ENCODE measurements around the gene RAB11FIP4. TPM values are rescaled to one million over a fixed set of nuclear protein-coding genes. Genes with fewer than 3 reads are reported as not detected.

The RAB11FIP4 gene
- total and polyA plus RNA-seq, 8 donors = 6.5 to 42.7 (median 24.5) TPM

GRCh38 chr17:31508288-31509094 is 117.0 kb downstream of the RAB11FIP4 start:
- no peak for DNase-seq
- H3K27me3 ChIP-seq = no peaks in the 10 kb centered on the region
- TF ChIP-seq, protein P1, sequence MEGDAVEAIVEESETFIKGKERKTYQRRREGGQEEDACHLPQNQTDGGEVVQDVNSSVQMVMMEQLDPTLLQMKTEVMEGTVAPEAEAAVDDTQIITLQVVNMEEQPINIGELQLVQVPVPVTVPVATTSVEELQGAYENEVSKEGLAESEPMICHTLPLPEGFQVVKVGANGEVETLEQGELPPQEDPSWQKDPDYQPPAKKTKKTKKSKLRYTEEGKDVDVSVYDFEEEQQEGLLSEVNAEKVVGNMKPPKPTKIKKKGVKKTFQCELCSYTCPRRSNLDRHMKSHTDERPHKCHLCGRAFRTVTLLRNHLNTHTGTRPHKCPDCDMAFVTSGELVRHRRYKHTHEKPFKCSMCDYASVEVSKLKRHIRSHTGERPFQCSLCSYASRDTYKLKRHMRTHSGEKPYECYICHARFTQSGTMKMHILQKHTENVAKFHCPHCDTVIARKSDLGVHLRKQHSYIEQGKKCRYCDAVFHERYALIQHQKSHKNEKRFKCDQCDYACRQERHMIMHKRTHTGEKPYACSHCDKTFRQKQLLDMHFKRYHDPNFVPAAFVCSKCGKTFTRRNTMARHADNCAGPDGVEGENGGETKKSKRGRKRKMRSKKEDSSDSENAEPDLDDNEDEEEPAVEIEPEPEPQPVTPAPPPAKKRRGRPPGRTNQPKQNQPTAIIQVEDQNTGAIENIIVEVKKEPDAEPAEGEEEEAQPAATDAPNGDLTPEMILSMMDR (IDR thresholded peaks at IDR 0.05) = no peak
- H3K9me3 ChIP-seq = no peaks in the 10 kb centered on the region
- no peaks in the 10 kb centered on the region for H3K36me3 ChIP-seq
- intact Hi-C loops (cut with DNase I) = no loop called here
- WGBS, 2 donors = 64% methylated on average over 13 of the region's 13 CpGs
- FAIRE-seq = no peak
- peaks cover 12 to 25% (median 23%) of the 10 kb centered on the region in 3 donors for H3K4me1 ChIP-seq
- ATAC-seq = peak in 3 of 4 donors; percentile 38 to 61 (median 43)
- H3K4me3 ChIP-seq = no peak overlapping the region
- H3K27ac ChIP-seq = peak overlapping the region in 1 of 4 donors; percentile 6

DNA sequence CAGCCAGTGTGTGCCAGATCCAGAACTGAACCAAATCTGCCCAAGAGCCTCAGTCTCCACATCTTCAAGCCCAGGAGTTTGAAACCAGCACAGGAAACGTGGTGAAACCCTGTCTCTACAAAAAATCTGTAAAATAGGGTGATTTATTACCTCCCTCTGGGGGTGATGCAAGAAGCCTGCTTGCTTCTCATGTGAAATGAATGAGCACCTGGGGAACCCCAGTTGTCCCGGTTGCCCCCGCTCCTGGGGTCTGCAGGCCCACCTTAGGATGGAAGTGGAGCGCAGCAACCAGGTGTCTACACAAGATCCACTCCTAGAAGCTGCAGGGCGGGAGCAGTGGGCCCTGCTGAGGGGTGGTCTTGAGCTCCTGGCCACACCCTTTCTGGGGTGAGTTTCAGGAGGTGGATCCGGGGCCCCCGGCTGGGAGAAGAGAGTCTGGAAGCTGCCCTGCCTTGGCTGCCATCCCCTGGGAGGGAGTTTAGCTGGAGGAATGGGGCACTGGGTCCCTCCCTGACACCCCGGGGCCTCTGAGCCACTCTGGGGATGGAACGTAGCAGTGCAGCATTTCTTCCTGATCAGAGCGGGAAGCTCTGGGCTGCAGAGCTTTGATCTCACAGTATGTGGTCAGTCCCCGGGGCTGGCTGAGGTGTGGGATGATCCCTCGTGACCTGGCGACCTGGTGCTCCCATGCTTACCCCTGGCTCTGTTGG is 117.8 kb downstream of the RAB11FIP4 start:
- peaks cover 12 to 25% (median 23%) of the 10 kb centered on the region in 3 donors for H3K4me1 ChIP-seq
- TF ChIP-seq, protein P1 (IDR thresholded peaks at IDR 0.05) = no peak
- intact Hi-C loops (cut with DNase I) = no loop called here
- FAIRE-seq (no peak), DNase-seq (peak in 1 of 6 donors; percentile 60), ATAC-seq (peak in 1 of 4 donors; percentile 9)
- no peaks in the 10 kb centered on the region for H3K9me3 ChIP-seq
- peak overlapping the region in 1 of 4 donors; percentile 6 for H3K27ac ChIP-seq
- WGBS, 2 donors = 68% methylated on average over 13 of the region's 13 CpGs
- H3K27me3 ChIP-seq = no peaks in the 10 kb centered on the region
- no peaks in the 10 kb centered on the region for H3K36me3 ChIP-seq
- H3K4me3 ChIP-seq = no peak overlapping the region

DNA sequence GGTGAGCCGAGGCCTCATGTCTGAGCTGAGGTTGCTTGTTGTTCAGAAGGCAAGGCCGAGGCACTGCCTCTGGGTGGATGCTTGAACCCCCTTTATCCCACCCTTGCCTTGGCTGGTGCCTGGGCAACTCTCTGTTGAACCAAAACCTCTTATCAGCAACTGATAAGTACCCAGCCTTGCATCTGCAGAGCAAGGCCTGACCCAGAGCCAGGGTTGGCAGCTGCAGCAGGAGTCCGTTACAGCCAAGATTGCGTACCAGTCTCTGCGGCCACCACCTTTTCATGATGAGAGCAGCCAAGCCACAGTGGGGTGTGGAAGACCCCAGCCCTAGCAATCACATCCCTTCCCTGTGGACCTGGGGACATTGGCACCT is 118.3 kb downstream of the RAB11FIP4 start:
- intact Hi-C loops (cut with DNase I) = no loop called here
- no peaks in the 10 kb centered on the region for H3K36me3 ChIP-seq
- no peaks in the 10 kb centered on the region for H3K9me3 ChIP-seq
- H3K4me1 ChIP-seq = peaks cover 12 to 25% (median 23%) of the 10 kb centered on the region in 3 donors
- ATAC-seq (peak; percentile 12 to 66 (median 44)), DNase-seq (peak in 2 of 6 donors; percentile 22 to 62), FAIRE-seq (no peak)
- no peak overlapping the region for H3K4me3 ChIP-seq
- TF ChIP-seq, protein P1 (IDR thresholded peaks at IDR 0.05) = no peak
- no peak overlapping the region for H3K27ac ChIP-seq
- WGBS, 2 donors = 46 to 51% methylated on average over 5 of the region's 5 CpGs
- H3K27me3 ChIP-seq = no peaks in the 10 kb centered on the region

DNA sequence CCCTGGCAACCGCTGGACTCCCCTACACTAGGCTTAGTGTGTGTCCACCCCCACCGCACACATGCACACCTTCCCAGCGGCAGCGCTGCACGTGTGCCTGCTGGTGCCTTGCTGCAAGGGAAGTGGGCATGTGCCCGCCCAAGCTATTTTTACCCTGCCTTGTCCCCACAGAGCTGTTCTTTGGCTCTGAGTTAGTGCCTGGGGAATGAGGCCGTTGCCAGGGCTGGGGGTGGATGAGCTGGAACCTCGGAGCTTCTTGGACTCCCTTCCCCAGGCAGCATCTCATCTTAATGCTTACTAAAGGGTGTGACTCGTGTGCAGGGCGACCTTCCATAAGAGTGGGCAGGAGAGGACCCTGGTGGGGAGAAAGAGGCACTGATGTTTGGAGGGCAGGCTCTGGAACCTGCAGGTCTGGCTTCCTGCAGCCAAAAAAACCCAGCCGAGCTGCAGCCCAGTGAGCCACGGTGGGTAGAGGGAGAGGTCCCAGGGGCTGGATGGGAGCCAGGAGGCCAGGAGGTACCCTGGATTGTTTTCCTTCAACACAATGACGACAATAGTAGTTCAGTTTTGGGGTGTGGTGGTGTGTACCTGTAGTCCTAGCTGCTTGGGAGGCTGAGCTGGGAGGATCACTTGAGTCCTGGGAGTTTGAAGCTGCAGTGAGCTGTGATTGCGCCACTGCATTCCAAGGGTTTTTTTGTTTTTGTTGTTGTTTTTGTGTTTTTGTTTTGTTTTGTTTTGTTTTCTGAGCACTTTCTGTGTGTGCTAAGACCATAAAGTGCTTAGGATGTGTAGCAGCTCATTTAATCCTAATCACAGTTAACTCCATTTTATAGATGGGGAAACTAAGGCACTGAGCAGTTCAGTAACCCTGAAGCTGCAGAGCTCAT is 119.1 kb downstream of the RAB11FIP4 start:
- Histone ChIP-seq H3K27ac (no peak overlapping the region), H3K36me3 (no peaks in the 10 kb centered on the region), H3K9me3 (no peaks in the 10 kb centered on the region), H3K4me3 (no peak overlapping the region), H3K27me3 (no peaks in the 10 kb centered on the region), H3K4me1 (peaks cover 12 to 25% (median 23%) of the 10 kb centered on the region in 3 donors)
- intact Hi-C loops (cut with DNase I) = no loop called here
- TF ChIP-seq, protein P1 (IDR thresholded peaks at IDR 0.05) = no peak
- FAIRE-seq (no peak), DNase-seq (peak in 2 of 6 donors; percentile 35 to 81), ATAC-seq (peak; percentile 36 to 67 (median 52))
- WGBS, 2 donors = 52% methylated on average over 14 of the region's 14 CpGs

All from pancreas (tissue), 10 donors.